Embryonic facial prominence (tissue), 1 donor: ENCODE measurements around the gene MAML2.

Experiments used
- DNase-seq: peaks from one replicate; pipeline ENCODE4 v3.0.0-alpha.2; 2016; ENCODE audit errors: extremely low spot score

MAML2 gene

GRCh38 chr11:96339706-96340554, 3.1 kb downstream of the MAML2 start:
- no peak for DNase-seq

DNA sequence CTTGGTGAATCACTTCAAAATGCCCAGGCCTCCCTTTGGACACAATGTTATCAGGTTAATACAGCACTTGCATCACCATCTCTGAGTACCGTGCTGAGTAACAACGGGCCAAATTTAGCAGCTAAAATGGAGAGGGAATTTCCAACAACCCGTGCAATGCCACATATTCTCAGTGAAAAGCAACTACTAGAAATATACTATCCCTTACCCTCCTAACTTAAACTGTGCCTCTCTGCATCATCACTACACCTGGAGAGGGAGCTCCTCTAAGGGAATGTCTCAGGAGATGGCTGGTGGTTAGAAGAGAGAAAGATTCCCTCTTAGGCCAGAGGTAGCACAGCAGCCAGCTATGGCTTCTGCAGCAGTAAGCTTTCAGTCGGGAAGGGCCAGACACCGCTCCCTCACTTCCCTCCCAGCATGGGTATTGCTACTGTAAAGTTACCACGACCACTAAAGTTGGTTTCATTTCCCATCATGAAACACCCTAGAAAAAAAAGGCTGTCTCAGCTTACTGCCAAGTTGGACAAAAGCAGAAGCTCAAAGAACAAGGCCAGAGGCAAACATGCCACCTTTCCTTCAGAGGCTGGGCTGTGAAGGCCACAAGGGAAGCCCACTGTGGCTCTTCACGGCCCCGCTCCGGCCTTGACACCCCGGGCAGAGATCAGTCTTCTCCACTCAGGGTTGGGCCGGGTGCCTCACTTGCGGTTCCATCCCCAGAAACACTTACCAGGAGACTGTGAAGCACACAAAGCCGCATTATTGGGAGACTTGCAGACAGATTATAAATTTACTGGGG, 3.9 kb downstream of the MAML2 start:
- no peak for DNase-seq

DNA sequence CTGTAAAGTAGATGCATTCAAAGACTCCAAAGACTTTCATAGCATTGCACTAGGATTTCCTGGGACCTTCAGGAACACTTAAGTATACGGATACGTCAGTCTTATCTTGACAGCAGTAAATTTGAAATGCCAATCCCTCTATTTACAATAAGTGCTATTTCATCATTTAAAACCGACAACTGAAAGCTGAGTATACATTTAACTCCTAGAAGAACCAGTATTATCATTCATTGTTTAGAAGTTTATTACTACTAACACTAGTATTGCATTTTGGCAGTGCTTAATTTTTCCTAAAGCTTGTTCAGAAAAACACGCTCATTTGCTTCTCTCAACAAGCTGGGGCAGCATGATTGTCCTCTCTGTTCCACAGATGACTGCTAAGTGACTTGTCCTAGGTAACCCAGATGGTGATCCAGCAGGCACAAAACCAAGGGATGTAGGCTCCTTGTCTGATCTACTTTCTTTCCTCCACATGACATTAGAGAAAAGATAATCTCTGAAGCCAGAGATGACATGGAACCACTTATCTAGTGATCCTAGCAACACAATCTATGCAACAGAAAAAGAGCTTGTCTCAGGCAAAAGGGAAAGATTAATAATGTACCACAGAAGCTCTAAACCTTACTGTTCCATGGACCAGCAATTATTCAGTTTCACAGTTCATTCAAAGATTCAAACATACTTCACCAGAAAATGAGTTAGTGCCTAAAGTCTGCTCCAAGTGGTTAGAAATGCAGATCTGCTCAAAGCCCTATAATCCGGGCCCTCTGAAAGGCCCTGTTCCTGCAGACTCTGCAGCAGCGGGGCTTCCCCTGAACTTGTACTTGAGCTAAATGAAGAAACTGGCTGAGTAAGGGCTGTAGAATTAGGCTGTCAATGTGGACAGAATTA, 5.2 kb downstream of the MAML2 start:
- DNase-seq: no peak

- DNase-seq: no peak
These were observed 7.6 kb downstream of the MAML2 start for GRCh38 chr11:96335388-96335787.

DNA sequence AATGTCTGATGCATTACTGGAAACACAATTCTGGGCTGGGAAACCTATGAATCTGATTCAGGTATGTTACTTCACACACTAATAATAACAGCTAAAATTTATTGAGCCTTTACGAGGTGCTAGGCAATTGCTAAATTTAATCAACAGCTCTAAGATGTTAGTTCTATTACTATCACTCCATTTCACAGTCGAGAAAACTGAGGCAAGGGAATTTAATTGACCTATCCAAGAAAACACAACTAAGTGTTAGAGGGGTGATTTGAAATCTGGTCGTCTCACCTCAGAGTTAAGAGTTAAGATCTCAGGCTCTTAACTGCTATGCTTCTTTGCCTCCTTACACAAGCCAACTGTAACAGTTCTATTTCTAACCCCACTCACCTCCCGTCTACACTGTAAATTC, 8.8 kb downstream of the MAML2 start:
- no peak for DNase-seq

- no peak for DNase-seq
These were observed 9.7 kb downstream of the MAML2 start for GRCh38 chr11:96333191-96333719.

GRCh38 chr11:96332126-96332771, 10.7 kb downstream of the MAML2 start:
- no peak for DNase-seq

DNA sequence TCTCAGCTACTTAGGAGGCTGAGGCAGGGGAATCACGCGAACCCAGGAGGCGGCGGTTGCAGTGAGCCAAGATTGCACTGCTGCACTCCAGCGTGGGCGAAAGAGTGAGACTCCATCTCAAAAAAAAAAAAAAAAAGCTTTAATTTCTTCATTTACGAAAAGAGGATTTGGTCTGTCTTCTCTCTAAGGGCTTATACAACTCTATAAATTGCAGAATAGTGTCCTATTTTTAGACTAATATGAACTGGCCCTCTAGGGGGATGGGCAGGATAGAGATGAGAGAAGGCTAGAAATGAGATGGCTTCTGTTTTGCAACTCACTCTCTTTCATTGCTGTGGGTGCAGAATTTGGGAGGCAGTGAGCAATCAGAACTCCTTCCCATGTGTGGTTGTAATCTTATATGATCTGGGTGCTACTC, 11.3 kb downstream of the MAML2 start:
- DNase-seq: no peak

DNA sequence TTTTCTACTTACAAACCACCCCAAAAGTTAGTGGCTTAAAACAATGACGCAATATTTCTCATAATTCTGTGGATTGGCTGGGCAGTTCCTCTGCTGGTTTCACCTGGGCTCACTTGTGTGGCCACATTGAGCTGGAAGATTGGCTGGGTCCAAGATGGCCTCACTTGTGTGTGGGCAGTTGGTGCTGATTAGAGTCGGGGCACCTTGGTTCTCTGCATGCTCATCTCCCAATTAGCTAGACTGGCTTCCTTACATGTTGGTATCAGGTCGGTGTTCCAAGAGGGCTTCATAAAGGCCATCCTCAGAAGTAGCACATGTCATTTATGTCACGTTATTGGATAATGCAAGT, 12.5 kb downstream of the MAML2 start:
- DNase-seq: no peak

- no peak for DNase-seq
These were observed 13.0 kb downstream of the MAML2 start for GRCh38 chr11:96329855-96330510.

DNA sequence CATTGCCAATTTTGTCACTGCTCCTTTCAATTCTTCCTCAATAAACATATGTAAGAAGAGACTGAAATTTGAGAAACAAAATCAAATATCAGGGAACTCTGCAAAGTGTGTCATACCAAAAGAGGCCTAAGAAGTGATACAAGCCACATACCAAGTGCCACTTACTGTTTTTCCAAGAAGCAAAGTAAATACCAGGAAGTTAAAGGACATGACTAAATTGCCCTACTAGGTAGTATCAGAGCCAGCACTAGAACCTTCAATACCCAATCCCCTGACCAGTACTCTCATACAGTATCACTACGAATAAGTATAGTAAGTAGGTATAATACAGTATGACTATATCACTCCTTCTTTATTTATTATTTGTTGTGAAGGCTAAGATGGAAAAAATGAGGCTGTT, 13.6 kb downstream of the MAML2 start:
- no peak for DNase-seq

GRCh38 chr11:96328395-96329010, 14.5 kb downstream of the MAML2 start:
- no peak for DNase-seq

DNA sequence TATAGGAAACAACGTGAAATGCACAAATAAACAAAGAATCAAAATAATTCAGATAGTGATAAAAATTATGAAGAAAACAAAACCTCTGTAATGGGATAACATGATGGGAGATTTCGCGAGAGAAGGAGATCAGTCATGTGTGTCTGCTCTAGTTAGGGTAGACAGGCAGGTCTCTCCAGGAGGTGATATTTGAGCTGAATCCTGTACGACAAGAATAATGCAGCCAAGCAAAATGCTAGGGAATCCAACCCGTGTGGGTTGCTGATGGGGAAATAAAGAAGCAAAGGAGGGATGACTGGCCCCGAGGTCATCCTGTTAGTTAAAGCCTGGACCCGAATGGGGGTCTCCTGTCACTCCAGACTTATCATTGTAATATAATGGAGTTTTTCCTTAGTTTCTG, 16.0 kb downstream of the MAML2 start:
- no peak for DNase-seq

DNA sequence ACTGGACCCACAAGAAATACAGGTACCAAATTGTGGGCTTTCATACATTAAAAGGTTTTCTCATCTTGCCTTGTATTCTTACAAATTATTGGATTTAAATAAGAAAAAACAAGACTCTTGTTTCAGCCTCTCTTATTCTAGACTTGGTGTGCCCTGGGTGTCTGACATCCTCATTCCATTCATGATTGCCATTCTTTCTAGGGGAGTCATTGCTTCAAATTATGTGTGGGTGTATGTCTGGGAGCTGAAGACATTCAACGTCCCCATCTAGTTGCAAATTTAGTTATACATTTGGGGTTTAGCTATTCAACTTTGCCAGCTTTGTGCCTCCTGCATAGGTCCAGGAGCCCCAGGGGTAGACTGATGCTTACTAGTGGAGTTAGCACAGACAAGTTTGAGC, 18.1 kb downstream of the MAML2 start:
- DNase-seq: no peak

- no peak for DNase-seq
These were observed 19.4 kb downstream of the MAML2 start for GRCh38 chr11:96323642-96323985.

DNA sequence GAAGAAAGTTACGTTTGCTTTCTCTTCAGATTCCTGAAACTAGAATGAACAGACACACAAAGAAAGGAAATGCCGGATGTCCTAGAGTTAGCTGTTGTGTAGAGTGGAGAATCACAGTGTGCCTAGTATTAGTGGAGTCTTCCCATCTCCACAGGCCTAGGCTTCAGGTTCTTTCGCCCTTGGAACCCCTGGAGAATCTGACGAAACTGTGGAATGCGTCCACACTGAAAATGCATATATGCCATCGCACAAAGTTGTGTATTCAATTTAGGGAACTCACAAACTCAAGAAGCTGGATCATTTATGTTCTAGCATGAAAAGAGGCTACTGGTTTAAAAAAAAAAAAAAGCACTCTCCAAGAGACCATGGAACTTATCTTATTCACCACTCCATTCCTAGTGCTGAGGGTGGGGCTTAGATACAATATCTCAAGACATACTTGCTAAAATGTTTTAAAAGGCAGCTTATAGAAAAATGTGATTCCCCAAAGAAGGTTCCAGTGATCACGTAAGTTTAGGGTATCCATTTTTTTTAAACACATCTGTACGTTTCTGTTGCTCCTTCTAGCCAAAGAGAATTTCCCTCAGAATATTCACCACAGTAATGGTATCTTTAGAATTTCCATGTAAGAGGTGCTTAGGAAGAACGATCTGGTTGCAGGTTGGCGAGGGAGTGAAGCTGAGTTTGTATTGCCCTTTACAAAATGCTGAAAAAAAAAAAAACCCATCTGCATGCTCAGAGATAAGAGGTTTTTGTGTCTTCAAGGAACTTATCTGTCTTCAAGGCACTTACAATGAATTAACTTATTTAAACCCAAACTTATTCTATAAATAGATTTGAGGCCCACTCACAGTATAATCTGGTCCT, 20.0 kb downstream of the MAML2 start:
- DNase-seq: no peak

GRCh38 chr11:96321091-96321490, 21.9 kb downstream of the MAML2 start:
- DNase-seq: no peak

DNA sequence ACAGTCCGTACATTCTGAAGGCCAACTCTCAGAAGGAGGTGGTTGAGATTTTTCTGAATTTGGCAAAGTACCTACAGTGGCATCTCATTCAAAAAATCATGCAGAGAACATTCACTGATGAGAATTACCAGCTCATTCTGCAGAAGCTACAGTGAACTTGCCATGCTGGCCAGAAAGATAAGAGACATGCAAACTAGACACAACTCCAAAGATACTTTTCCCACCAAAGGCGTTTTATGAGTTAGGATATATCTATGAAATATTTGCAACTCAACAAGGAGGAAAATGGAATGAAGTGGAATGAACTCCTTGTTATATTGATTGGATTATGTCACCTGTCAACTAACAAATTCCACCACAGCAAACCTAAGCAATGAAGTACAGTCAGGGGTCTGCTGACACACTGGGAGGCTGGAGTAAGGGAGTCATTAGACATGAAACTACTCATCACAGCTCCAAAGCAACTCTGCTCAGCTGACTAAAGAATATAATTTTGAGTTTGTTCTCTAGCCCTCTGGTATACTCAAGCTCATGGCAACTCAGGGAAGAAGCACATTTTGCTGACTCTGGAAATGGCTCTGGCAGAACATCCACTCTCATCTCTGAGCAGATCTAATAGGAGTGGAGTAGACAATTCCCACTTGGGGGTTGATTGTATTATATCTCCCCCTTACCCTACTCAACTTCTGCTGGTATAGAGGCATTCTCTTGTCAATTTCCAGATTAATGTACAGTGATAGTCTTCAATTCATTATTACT, 22.9 kb downstream of the MAML2 start:
- no peak for DNase-seq

GRCh38 chr11:96318850-96319249, 24.1 kb downstream of the MAML2 start:
- no peak for DNase-seq
